ENCODE data around the gene DLGAP5.

DLGAP5 gene

GRCh38 chr14:55126034-55126433 is 65.4 kb downstream of the DLGAP5 start:
- Histone ChIP-seq H3K27ac (ENCODE audit: low read depth, low read length) (no peak overlapping the region), H3K79me2 (ENCODE audit: insufficient read depth, low read length) (no peaks in the 10 kb centered on the region), H3K9ac (ENCODE audit: low read length) (no peak overlapping the region), H3K27me3 (ENCODE audit: low read length) (no peaks in the 10 kb centered on the region), H3K9me3 (ENCODE audit: insufficient read depth, low read length) (no peaks in the 10 kb centered on the region), H3K36me3 (ENCODE audit: low read length) (no peaks in the 10 kb centered on the region), H4K20me1 (ENCODE audit: low read depth, low read length) (no peaks in the 10 kb centered on the region), H3K9me2 (replicated peaks; ENCODE audit: insufficient read depth, low read length) (no peaks in the 10 kb centered on the region), H3K4me2 (ENCODE audit: low read depth, low read length, poor library complexity, severe bottlenecking) (no peak overlapping the region), H2AFZ (ENCODE audit: low read depth, low read length, severe bottlenecking) (no peak overlapping the region), H3K4me3 (ENCODE audit: insufficient read depth, low read length, poor library complexity, severe bottlenecking) (no peak overlapping the region), H3F3A (ENCODE audit: insufficient read depth) (peaks cover 3% of the 10 kb centered on the region)
- TF ChIP-seq EZH2phosphoT487 (conservative IDR thresholded peaks at IDR 0.05; ENCODE audit: low read length), result no peak
- no peak for TF ChIP-seq CTCF (IDR thresholded peaks at IDR 0.05; ENCODE audit: insufficient read depth, low read length, poor library complexity, severe bottlenecking)

- H3F3A ChIP-seq (ENCODE audit: insufficient read depth), result no peaks in the 10 kb centered on the region; the same call in 1 of the 2 replicates
- TF ChIP-seq EZH2phosphoT487 (conservative IDR thresholded peaks at IDR 0.05; ENCODE audit: low read length) (no peak), CTCF (IDR thresholded peaks at IDR 0.05; ENCODE audit: insufficient read depth, low read length, poor library complexity, severe bottlenecking) (no peak)
- no peaks in the 10 kb centered on the region for H3K36me3 ChIP-seq (ENCODE audit: low read length)
- no peak overlapping the region for H3K27ac ChIP-seq (ENCODE audit: low read depth, low read length)
- H3K27me3 ChIP-seq (ENCODE audit: low read length), result no peaks in the 10 kb centered on the region
- H3K9ac ChIP-seq (ENCODE audit: low read length), result no peak overlapping the region
- H3K4me3 ChIP-seq (ENCODE audit: insufficient read depth, low read length, poor library complexity, severe bottlenecking), result no peak overlapping the region
- no peaks in the 10 kb centered on the region for H3K79me2 ChIP-seq (ENCODE audit: insufficient read depth, low read length)
- H3K9me3 ChIP-seq (ENCODE audit: insufficient read depth, low read length), result no peaks in the 10 kb centered on the region
- no peak overlapping the region for H2AFZ ChIP-seq (ENCODE audit: low read depth, low read length, severe bottlenecking)
- H3K9me2 ChIP-seq (replicated peaks; ENCODE audit: insufficient read depth, low read length), result no peaks in the 10 kb centered on the region
- H3K4me2 ChIP-seq (ENCODE audit: low read depth, low read length, poor library complexity, severe bottlenecking), result no peak overlapping the region
- H4K20me1 ChIP-seq (ENCODE audit: low read depth, low read length), result no peaks in the 10 kb centered on the region
Measured at GRCh38 chr14:55125403-55125802, 66.0 kb downstream of the DLGAP5 start.

- H3K9me3 ChIP-seq (ENCODE audit: insufficient read depth, low read length), result no peaks in the 10 kb centered on the region
- TF ChIP-seq CTCF (IDR thresholded peaks at IDR 0.05; ENCODE audit: insufficient read depth, low read length, poor library complexity, severe bottlenecking) (no peak), EZH2phosphoT487 (conservative IDR thresholded peaks at IDR 0.05; ENCODE audit: low read length) (no peak)
- no peaks in the 10 kb centered on the region for H3K36me3 ChIP-seq (ENCODE audit: low read length)
- H4K20me1 ChIP-seq (ENCODE audit: low read depth, low read length), result no peaks in the 10 kb centered on the region
- H2AFZ ChIP-seq (ENCODE audit: low read depth, low read length, severe bottlenecking), result no peak overlapping the region
- no peaks in the 10 kb centered on the region for H3K27me3 ChIP-seq (ENCODE audit: low read length)
- H3K9ac ChIP-seq (ENCODE audit: low read length), result no peak overlapping the region
- no peaks in the 10 kb centered on the region for H3K9me2 ChIP-seq (replicated peaks; ENCODE audit: insufficient read depth, low read length)
- H3K27ac ChIP-seq (ENCODE audit: low read depth, low read length), result no peak overlapping the region
- no peak overlapping the region for H3K4me3 ChIP-seq (ENCODE audit: insufficient read depth, low read length, poor library complexity, severe bottlenecking)
- no peaks in the 10 kb centered on the region; the same call in 1 of the 2 replicates for H3F3A ChIP-seq (ENCODE audit: insufficient read depth)
- no peak overlapping the region for H3K4me2 ChIP-seq (ENCODE audit: low read depth, low read length, poor library complexity, severe bottlenecking)
- no peaks in the 10 kb centered on the region for H3K79me2 ChIP-seq (ENCODE audit: insufficient read depth, low read length)
Measured at GRCh38 chr14:55124774-55125386, 66.5 kb downstream of the DLGAP5 start.
